ENCODE data around the gene GRM7. TPM values are rescaled to one million over a fixed set of nuclear protein-coding genes. Genes with fewer than 3 reads are reported as not detected.

Gene GRM7
- total and polyA plus RNA-seq, 4 donors: 0.08 to 0.33 TPM; not detected in 2

DNA sequence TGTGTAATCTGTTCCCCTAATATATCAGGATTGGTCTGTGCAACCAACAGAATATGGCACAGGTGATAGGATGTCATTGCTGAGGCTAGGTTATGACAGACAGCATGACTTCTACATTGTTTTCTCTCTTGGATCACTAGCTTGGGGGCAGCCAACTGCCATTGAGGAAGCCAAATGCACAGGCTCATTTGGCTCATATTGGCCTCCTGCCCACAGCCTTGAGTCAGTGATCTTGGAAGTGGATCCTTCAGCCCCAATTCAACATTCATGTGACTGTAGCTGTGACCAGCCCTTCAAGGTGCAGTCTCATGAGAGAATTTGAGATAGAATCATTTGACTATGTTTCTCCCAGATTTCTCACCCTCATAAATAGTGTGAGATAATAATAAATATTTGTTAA lies 675.6 kb downstream of the GRM7 start:
- H3K9me3 ChIP-seq (ENCODE audit: control insufficient read depth in 4 of 4, low read length in 3 of 4): no peaks in the 10 kb centered on the region
- no peak for TF ChIP-seq FOXA2 (IDR thresholded peaks at IDR 0.05)
- TF ChIP-seq RXRA (IDR thresholded peaks at IDR 0.05): no peak
- TF ChIP-seq, protein P1, sequence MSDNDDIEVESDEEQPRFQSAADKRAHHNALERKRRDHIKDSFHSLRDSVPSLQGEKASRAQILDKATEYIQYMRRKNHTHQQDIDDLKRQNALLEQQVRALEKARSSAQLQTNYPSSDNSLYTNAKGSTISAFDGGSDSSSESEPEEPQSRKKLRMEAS (IDR thresholded peaks at IDR 0.05): no peak
- TF ChIP-seq HNF4A (conservative IDR thresholded peaks at IDR 0.05): no peak
- no peak for TF ChIP-seq GABPA (IDR thresholded peaks at IDR 0.05 in 1 of 2, conservative IDR thresholded peaks at IDR 0.05 in 1 of 2)
- TF ChIP-seq YY1 (IDR thresholded peaks at IDR 0.05): no peak
- TF ChIP-seq SP1 (IDR thresholded peaks at IDR 0.05): no peak
- TF ChIP-seq TAF1 (conservative IDR thresholded peaks at IDR 0.05): no peak
- TF ChIP-seq NR2F2 (IDR thresholded peaks at IDR 0.05): no peak
- TF ChIP-seq, protein P2, sequence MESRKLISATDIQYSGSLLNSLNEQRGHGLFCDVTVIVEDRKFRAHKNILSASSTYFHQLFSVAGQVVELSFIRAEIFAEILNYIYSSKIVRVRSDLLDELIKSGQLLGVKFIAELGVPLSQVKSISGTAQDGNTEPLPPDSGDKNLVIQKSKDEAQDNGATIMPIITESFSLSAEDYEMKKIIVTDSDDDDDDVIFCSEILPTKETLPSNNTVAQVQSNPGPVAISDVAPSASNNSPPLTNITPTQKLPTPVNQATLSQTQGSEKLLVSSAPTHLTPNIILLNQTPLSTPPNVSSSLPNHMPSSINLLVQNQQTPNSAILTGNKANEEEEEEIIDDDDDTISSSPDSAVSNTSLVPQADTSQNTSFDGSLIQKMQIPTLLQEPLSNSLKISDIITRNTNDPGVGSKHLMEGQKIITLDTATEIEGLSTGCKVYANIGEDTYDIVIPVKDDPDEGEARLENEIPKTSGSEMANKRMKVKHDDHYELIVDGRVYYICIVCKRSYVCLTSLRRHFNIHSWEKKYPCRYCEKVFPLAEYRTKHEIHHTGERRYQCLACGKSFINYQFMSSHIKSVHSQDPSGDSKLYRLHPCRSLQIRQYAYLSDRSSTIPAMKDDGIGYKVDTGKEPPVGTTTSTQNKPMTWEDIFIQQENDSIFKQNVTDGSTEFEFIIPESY (IDR thresholded peaks at IDR 0.05): no peak
- no peak for TF ChIP-seq RAD21 (IDR thresholded peaks at IDR 0.05)
- TF ChIP-seq EGR1 (IDR thresholded peaks at IDR 0.05; ENCODE audit: low read depth in 2 of 2): no peak
- TF ChIP-seq FOXA1 (IDR thresholded peaks at IDR 0.05): no peak
- no peaks in the 10 kb centered on the region for H3K36me3 ChIP-seq (ENCODE audit: control insufficient read depth in 4 of 4, insufficient read depth in 3 of 4, low read depth in 1 of 4, low read length in 3 of 4)
- DNase-seq (ENCODE audit: low spot score): no peak
- no peaks in the 10 kb centered on the region for H3K4me1 ChIP-seq (ENCODE audit: control insufficient read depth in 4 of 4, insufficient read depth in 4 of 4, low read length in 3 of 4)
- no peak overlapping the region for H3K4me3 ChIP-seq (ENCODE audit: low read depth in 1 of 3, low read length in 3 of 3)
- no peak overlapping the region for H3K27ac ChIP-seq (ENCODE audit: low read depth in 1 of 2, low read length in 2 of 2)
- H3K27me3 ChIP-seq (ENCODE audit: control insufficient read depth in 4 of 4, insufficient read depth in 4 of 4, low read length in 3 of 4): no peaks in the 10 kb centered on the region
- no peak overlapping the region for H3K9ac ChIP-seq (ENCODE audit: low read depth in 1 of 2, low read length in 2 of 2)

DNA sequence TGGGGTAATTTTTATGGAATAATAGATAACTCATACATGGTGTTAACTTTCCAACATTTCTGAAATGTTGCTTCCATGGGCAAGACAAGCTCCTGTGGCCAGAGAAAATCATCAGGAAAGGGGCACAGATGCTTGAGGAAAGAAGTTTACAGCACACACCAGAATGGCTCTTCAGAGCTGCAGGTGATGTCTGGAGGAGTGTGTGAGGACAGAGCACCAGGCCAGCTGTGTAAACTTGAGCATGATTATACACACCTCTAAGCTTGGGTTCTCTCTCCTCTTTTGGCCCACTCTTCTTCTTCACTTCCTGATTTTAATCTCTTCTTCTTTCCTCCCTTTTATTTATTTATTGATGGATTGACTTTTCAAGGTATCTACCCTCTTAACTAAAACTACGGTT lies 676.0 kb downstream of the GRM7 start:
- Histone ChIP-seq H3K9ac (ENCODE audit: low read depth in 1 of 2, low read length in 2 of 2) (no peak overlapping the region), H3K4me1 (ENCODE audit: control insufficient read depth in 4 of 4, insufficient read depth in 4 of 4, low read length in 3 of 4) (no peaks in the 10 kb centered on the region), H3K27me3 (ENCODE audit: control insufficient read depth in 4 of 4, insufficient read depth in 4 of 4, low read length in 3 of 4) (no peaks in the 10 kb centered on the region), H3K27ac (ENCODE audit: low read depth in 1 of 2, low read length in 2 of 2) (no peak overlapping the region), H3K9me3 (ENCODE audit: control insufficient read depth in 4 of 4, low read length in 3 of 4) (no peaks in the 10 kb centered on the region), H3K36me3 (ENCODE audit: control insufficient read depth in 4 of 4, insufficient read depth in 3 of 4, low read depth in 1 of 4, low read length in 3 of 4) (no peaks in the 10 kb centered on the region), H3K4me3 (ENCODE audit: low read depth in 1 of 3, low read length in 3 of 3) (no peak overlapping the region)
- WGBS: 92% methylated on average over 1 of the region's 1 CpG
- no peak for DNase-seq (ENCODE audit: low spot score)
- TF ChIP-seq, protein P3, sequence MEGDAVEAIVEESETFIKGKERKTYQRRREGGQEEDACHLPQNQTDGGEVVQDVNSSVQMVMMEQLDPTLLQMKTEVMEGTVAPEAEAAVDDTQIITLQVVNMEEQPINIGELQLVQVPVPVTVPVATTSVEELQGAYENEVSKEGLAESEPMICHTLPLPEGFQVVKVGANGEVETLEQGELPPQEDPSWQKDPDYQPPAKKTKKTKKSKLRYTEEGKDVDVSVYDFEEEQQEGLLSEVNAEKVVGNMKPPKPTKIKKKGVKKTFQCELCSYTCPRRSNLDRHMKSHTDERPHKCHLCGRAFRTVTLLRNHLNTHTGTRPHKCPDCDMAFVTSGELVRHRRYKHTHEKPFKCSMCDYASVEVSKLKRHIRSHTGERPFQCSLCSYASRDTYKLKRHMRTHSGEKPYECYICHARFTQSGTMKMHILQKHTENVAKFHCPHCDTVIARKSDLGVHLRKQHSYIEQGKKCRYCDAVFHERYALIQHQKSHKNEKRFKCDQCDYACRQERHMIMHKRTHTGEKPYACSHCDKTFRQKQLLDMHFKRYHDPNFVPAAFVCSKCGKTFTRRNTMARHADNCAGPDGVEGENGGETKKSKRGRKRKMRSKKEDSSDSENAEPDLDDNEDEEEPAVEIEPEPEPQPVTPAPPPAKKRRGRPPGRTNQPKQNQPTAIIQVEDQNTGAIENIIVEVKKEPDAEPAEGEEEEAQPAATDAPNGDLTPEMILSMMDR (IDR thresholded peaks at IDR 0.05; ENCODE audit: low read depth, low read length, missing input control): no peak
- TF ChIP-seq EGR1 (IDR thresholded peaks at IDR 0.05; ENCODE audit: low read depth in 2 of 2): no peak
- TF ChIP-seq SP1 (IDR thresholded peaks at IDR 0.05): no peak
- TF ChIP-seq, protein P2 (IDR thresholded peaks at IDR 0.05): no peak
- no peak for TF ChIP-seq FOXA2 (IDR thresholded peaks at IDR 0.05)
- no peak for TF ChIP-seq GABPA (IDR thresholded peaks at IDR 0.05 in 1 of 2, conservative IDR thresholded peaks at IDR 0.05 in 1 of 2)
- no peak for TF ChIP-seq HNF4A (conservative IDR thresholded peaks at IDR 0.05)
- no peak for TF ChIP-seq HNF4G (IDR thresholded peaks at IDR 0.05)
- TF ChIP-seq RAD21 (IDR thresholded peaks at IDR 0.05): no peak
- TF ChIP-seq, protein P1 (IDR thresholded peaks at IDR 0.05): no peak
- TF ChIP-seq, protein P4, sequence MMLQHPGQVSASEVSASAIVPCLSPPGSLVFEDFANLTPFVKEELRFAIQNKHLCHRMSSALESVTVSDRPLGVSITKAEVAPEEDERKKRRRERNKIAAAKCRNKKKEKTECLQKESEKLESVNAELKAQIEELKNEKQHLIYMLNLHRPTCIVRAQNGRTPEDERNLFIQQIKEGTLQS (IDR thresholded peaks at IDR 0.05): no peak
- no peak for TF ChIP-seq YY1 (IDR thresholded peaks at IDR 0.05)

Data from liver (tissue), 9 donors.